Keratinocyte (primary cell): ENCODE measurements around the gene MAN1A2. TPM values are rescaled to one million over a fixed set of nuclear protein-coding genes. Genes with fewer than 3 reads are reported as not detected.

Source experiments
- DNase-seq: peaks from one replicate; pipeline ENCODE4 v3.0.0-alpha.2; 2011; ENCODE audit warnings: low read depth, missing footprints, low spot score
- FAIRE-seq: peaks from 2 replicates; lab custom pipeline; 2011; peaks lifted over from hg19 to GRCh38; lab: Jason Lieb, UNC
- H2AFZ ChIP-seq: 2 replicates; pipeline ENCODE4 v1.6.0; 2012; ENCODE audit warnings: low read length, control low read depth, inconsistent platforms; ENCODE audit not compliant: control insufficient read depth
- H3K27ac ChIP-seq: 2 replicates; pipeline ENCODE4 v1.5.1; 2011; ENCODE audit warnings: low read length; ENCODE audit not compliant: control insufficient read depth, insufficient read depth
- H3K27me3 ChIP-seq: 3 replicates; pipeline ENCODE4 v1.6.0; 2011; ENCODE audit warnings: low read length; ENCODE audit not compliant: control insufficient read depth, insufficient read depth; ENCODE audit errors: extremely low read depth
- H3K36me3 ChIP-seq, 2 experiments: 2 replicates in 1 of 2; 3 replicates in 1 of 2; pipeline ENCODE4 v1.5.1; 2011; ENCODE audit warnings: low read length in 2 of 2, mild to moderate bottlenecking in 1 of 2; ENCODE audit not compliant: control insufficient read depth in 2 of 2, insufficient read depth in 2 of 2; ENCODE audit errors: extremely low read depth in 1 of 2
- H3K4me1 ChIP-seq: 3 replicates; pipeline ENCODE4 v1.5.1; 2011; ENCODE audit warnings: low read length; ENCODE audit not compliant: control insufficient read depth, insufficient read depth; ENCODE audit errors: extremely low read depth
- H3K4me2 ChIP-seq: 3 replicates; pipeline ENCODE4 v1.6.0; 2011; ENCODE audit warnings: low read depth, low read length; ENCODE audit not compliant: control insufficient read depth, insufficient read depth; ENCODE audit errors: extremely low read depth
- H3K4me3 ChIP-seq, 3 experiments: fragments of 200-600 bp in 1 of 3; sonication (generic) in 1 of 3; 2 replicates in 2 of 3; 3 replicates in 1 of 3; pipeline ENCODE4 v1.5.1; 2011 to 2016; ENCODE audit warnings: low read length in 3 of 3, mild to moderate bottlenecking in 3 of 3, control low read depth in 2 of 3, inconsistent platforms in 1 of 3, low read depth in 1 of 3, mixed read lengths in 1 of 3, mixed run types in 1 of 3, moderate library complexity in 1 of 3; ENCODE audit not compliant: control insufficient read depth in 2 of 3, insufficient read depth in 2 of 3; ENCODE audit errors: extremely low read depth in 1 of 3
- H3K79me2 ChIP-seq: 2 replicates; pipeline ENCODE4 v1.6.0; 2012; ENCODE audit warnings: low read length; ENCODE audit not compliant: control insufficient read depth, insufficient read depth
- H3K9ac ChIP-seq: 3 replicates; pipeline ENCODE4 v1.6.0; 2011; ENCODE audit warnings: low read length; ENCODE audit not compliant: control insufficient read depth, insufficient read depth; ENCODE audit errors: extremely low read depth
- H3K9me1 ChIP-seq: 3 replicates; pipeline ENCODE4 v1.6.0; 2011; ENCODE audit warnings: low read length; ENCODE audit not compliant: control insufficient read depth, insufficient read depth; ENCODE audit errors: extremely low read depth
- H3K9me3 ChIP-seq: 2 replicates; pipeline ENCODE4 v1.5.1; 2012; ENCODE audit warnings: low read depth, low read length; ENCODE audit not compliant: control insufficient read depth
- H4K20me1 ChIP-seq: 3 replicates; pipeline ENCODE4 v1.6.0; 2011; ENCODE audit warnings: low read length; ENCODE audit not compliant: control insufficient read depth, insufficient read depth; ENCODE audit errors: extremely low read depth
- EZH2 ChIP-seq: IDR thresholded peaks from one replicate; pipeline ENCODE4 v1.6.1; 2012; ENCODE audit warnings: inconsistent platforms, mild to moderate bottlenecking, low read length, moderate library complexity
- dilution Hi-C: fragments of 300-500 bp; cut with MboI; formaldehyde crosslinking; loops from one replicate; pipeline ENCODE4 v1.7.0; 2020; ENCODE audit warnings: low sequenced_read_pairs; ENCODE audit not compliant: extremely low pct_ligation_motif_present
- polyA plus RNA-seq, 5 experiments: library from polyadenylated mRNA; depleted of rRNA in 3 of 5; stranded (reverse) in 3 of 5; stranded (forward) in 1 of 5; unstranded in 1 of 5; fragments of >200 nt; gene quantifications; 1 replicate in 1 of 5; 2 replicates in 3 of 5; 3 replicates in 1 of 5; pipeline versions ENCODE4 v1.2.1 to v1.2.3, GENCODE V29; 2011 to 2012; ENCODE audit warnings: missing spikeins in 2 of 5, low read depth in 1 of 5, low replicate concordance in 1 of 5
- TF ChIP-seq, protein P1 (sequence below), 3 experiments: IDR thresholded peaks in 1 of 3; conservative IDR thresholded peaks in 1 of 3; optimal IDR thresholded peaks in 1 of 3; 2 replicates in 2 of 3; 3 replicates in 1 of 3; pipeline versions ENCODE3 to v1.5.1; 2011; ENCODE audit warnings: low read length in 3 of 3, mild to moderate bottlenecking in 3 of 3, moderate library complexity in 2 of 3, control low read depth in 1 of 3, inconsistent platforms in 1 of 3; ENCODE audit not compliant: insufficient read depth in 2 of 3; ENCODE audit errors: extremely low read depth in 1 of 3

MAN1A2 gene
- polyA plus RNA-seq, 1 donor (not counting 4 experiments of a cell fraction or from before 2014, with no cell fraction given) = 19.0 TPM

DNA sequence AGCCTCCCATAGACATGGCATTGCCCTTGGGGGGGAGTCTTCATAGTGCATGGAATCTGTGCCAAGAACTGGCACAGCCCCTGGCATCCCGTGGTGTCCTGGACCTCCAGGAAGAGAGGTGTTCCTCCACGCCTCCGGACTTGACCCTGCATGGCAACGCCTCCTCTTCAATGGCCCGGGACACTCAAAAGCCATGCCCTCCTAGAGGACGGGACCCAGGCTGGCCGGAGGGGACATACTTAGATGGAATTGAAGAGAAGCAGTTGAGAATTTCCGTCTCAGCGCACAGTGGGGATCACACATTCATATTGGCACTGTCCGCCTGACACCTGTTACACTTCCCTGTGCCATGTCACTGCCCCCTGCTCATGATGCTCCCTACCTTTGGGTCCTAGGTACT, 200.2 kb downstream of the MAN1A2 start:
- no peak for FAIRE-seq
- H3K4me2 ChIP-seq = no peak overlapping the region
- no peak for DNase-seq
- no peak overlapping the region for H2AFZ ChIP-seq
- H3K9ac ChIP-seq = no peak overlapping the region
- H3K9me3 ChIP-seq = no peaks in the 10 kb centered on the region
- no peaks in the 10 kb centered on the region for H3K36me3 ChIP-seq
- no peaks in the 10 kb centered on the region for H3K4me1 ChIP-seq
- no peaks in the 10 kb centered on the region for H3K79me2 ChIP-seq
- dilution Hi-C loops = no loop called here
- no peak overlapping the region for H3K4me3 ChIP-seq
- H3K9me1 ChIP-seq = no peaks in the 10 kb centered on the region
- no peaks in the 10 kb centered on the region for H4K20me1 ChIP-seq
- TF ChIP-seq, protein P1, sequence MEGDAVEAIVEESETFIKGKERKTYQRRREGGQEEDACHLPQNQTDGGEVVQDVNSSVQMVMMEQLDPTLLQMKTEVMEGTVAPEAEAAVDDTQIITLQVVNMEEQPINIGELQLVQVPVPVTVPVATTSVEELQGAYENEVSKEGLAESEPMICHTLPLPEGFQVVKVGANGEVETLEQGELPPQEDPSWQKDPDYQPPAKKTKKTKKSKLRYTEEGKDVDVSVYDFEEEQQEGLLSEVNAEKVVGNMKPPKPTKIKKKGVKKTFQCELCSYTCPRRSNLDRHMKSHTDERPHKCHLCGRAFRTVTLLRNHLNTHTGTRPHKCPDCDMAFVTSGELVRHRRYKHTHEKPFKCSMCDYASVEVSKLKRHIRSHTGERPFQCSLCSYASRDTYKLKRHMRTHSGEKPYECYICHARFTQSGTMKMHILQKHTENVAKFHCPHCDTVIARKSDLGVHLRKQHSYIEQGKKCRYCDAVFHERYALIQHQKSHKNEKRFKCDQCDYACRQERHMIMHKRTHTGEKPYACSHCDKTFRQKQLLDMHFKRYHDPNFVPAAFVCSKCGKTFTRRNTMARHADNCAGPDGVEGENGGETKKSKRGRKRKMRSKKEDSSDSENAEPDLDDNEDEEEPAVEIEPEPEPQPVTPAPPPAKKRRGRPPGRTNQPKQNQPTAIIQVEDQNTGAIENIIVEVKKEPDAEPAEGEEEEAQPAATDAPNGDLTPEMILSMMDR (optimal IDR thresholded peaks at IDR 0.05 in 1 of 3, IDR thresholded peaks at IDR 0.05 in 1 of 3, conservative IDR thresholded peaks at IDR 0.05 in 1 of 3; ENCODE audit: extremely low read depth in 1 of 3, insufficient read depth in 2 of 3, low read length in 3 of 3) = no peak
- TF ChIP-seq EZH2 = no peak
- no peaks in the 10 kb centered on the region for H3K27me3 ChIP-seq
- H3K27ac ChIP-seq = no peak overlapping the region

DNA sequence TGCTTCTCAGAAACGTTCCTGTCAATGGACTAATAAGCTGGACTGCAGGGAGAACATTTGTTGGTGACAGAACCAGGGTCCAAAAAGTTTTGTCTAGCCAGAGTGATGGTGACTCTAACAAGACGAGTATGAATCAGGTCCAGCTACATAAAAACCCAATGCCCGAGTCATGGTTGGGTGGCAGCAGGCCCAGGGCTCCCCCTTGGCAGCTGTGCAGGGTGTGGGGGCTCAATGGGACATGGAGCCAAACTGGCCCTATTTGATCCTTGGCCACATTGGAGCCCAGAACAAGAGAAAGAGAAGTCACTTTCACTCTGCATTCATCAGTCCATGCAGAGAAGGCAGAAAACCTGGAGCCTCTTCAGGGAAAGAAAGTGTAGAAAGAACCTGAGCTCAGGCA, 200.7 kb downstream of the MAN1A2 start:
- FAIRE-seq = no peak
- Histone ChIP-seq H3K79me2 (no peaks in the 10 kb centered on the region), H4K20me1 (no peaks in the 10 kb centered on the region), H3K4me1 (no peaks in the 10 kb centered on the region), H3K9ac (no peak overlapping the region), H3K4me3 (no peak overlapping the region), H2AFZ (no peak overlapping the region), H3K27me3 (no peaks in the 10 kb centered on the region), H3K27ac (no peak overlapping the region), H3K9me1 (no peaks in the 10 kb centered on the region), H3K4me2 (no peak overlapping the region), H3K36me3 (no peaks in the 10 kb centered on the region), H3K9me3 (no peaks in the 10 kb centered on the region)
- DNase-seq = no peak
- TF ChIP-seq, protein P1 (optimal IDR thresholded peaks at IDR 0.05 in 1 of 3, IDR thresholded peaks at IDR 0.05 in 1 of 3, conservative IDR thresholded peaks at IDR 0.05 in 1 of 3; ENCODE audit: extremely low read depth in 1 of 3, insufficient read depth in 2 of 3, low read length in 3 of 3) = no peak
- no peak for TF ChIP-seq EZH2
- dilution Hi-C loops = no loop called here
